ENCODE results near the gene DHX36.

DNA sequence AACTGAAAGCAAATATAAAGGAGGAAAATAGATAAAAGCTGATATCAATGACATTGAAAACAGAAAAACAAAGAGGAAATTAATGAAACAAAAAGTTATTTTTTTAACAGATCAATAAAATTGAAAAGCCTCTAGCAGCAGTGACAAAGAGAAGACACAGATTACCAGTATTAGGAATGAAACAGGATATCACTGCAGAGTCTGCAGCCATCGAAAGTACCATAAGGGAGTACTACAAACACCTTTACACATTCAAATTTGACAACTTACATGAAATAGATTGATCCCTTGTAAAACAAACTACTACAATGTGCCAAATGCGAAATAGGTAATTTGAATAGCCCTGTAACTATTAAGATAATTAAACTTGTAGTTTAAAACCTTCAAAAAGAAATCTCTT, 24.9 kb upstream of the DHX36 start:
- TF ChIP-seq, protein P1, sequence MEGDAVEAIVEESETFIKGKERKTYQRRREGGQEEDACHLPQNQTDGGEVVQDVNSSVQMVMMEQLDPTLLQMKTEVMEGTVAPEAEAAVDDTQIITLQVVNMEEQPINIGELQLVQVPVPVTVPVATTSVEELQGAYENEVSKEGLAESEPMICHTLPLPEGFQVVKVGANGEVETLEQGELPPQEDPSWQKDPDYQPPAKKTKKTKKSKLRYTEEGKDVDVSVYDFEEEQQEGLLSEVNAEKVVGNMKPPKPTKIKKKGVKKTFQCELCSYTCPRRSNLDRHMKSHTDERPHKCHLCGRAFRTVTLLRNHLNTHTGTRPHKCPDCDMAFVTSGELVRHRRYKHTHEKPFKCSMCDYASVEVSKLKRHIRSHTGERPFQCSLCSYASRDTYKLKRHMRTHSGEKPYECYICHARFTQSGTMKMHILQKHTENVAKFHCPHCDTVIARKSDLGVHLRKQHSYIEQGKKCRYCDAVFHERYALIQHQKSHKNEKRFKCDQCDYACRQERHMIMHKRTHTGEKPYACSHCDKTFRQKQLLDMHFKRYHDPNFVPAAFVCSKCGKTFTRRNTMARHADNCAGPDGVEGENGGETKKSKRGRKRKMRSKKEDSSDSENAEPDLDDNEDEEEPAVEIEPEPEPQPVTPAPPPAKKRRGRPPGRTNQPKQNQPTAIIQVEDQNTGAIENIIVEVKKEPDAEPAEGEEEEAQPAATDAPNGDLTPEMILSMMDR (IDR thresholded peaks at IDR 0.05): no peak
- no peak for TF ChIP-seq EZH2phosphoT487 (IDR thresholded peaks at IDR 0.05)

Data from neural progenitor cell (in vitro differentiated cells).